ENCODE data around the gene DPY30.
A peak's percentile ranks its signal among the peaks of the same experiment; 100 is the strongest.

- TF ChIP-seq CTCF (IDR thresholded peaks at IDR 0.05) (no peak), POLR2A (IDR thresholded peaks at IDR 0.05) (peak in 1 of 4 donors; percentile 46), POLR2AphosphoS5 (IDR thresholded peaks at IDR 0.05) (no peak)
Measured at GRCh38 chr2:32064021-32064601, 24.5 kb upstream of the DPY30 start.
